ENCODE results near the gene DGKG. TPM values are rescaled to one million over a fixed set of nuclear protein-coding genes. Genes with fewer than 3 reads are reported as not detected.

DGKG gene
- polyA plus RNA-seq, 4 donors = 0.19 to 4.0 (median 0.92) TPM

GRCh38 chr3:186374376-186374775, 12.3 kb upstream of the DGKG start:
- 54 to 73% (median 67%) methylated on average over 4 of the region's 4 CpGs for WGBS, 3 donors
- Histone ChIP-seq H3K4me3 (ENCODE audit: low read depth in 1 of 3, low read length in 3 of 3) (no peak overlapping the region), H3K27ac (ENCODE audit: low read depth in 1 of 3, low read length in 2 of 3) (no peak overlapping the region), H3K27me3 (ENCODE audit: control insufficient read depth in 3 of 3, insufficient read depth in 3 of 3, low read length in 3 of 3) (no peaks in the 10 kb centered on the region), H3K9me3 (ENCODE audit: control insufficient read depth in 2 of 2, insufficient read depth in 1 of 2, low read depth in 1 of 2, low read length in 1 of 2) (peaks cover 0 to 4% of the 10 kb centered on the region in 2 donors), H3K4me1 (ENCODE audit: control insufficient read depth in 3 of 3, insufficient read depth in 2 of 3, low read depth in 1 of 3, low read length in 2 of 3) (peaks cover 0 to 2% (median 0%) of the 10 kb centered on the region in 3 donors), H3K36me3 (ENCODE audit: control insufficient read depth in 3 of 3, insufficient read depth in 2 of 3, low read depth in 1 of 3, low read length in 3 of 3) (no peaks in the 10 kb centered on the region)
- no peak for DNase-seq
- no peak for FAIRE-seq

- H3K27me3 ChIP-seq (ENCODE audit: control insufficient read depth in 3 of 3, insufficient read depth in 3 of 3, low read length in 3 of 3) = peaks cover 0 to 22% (median 0%) of the 10 kb centered on the region in 3 donors
- no peak overlapping the region for H3K27ac ChIP-seq (ENCODE audit: low read depth in 1 of 3, low read length in 2 of 3)
- H3K4me1 ChIP-seq (ENCODE audit: control insufficient read depth in 3 of 3, insufficient read depth in 2 of 3, low read depth in 1 of 3, low read length in 2 of 3) = peaks cover 0 to 3% (median 3%) of the 10 kb centered on the region in 3 donors
- H3K9me3 ChIP-seq (ENCODE audit: control insufficient read depth in 2 of 2, insufficient read depth in 1 of 2, low read depth in 1 of 2, low read length in 1 of 2) = no peaks in the 10 kb centered on the region
- WGBS, 3 donors = 17 to 52% (median 30%) methylated on average over 3 of the region's 3 CpGs
- no peak for FAIRE-seq
- DNase-seq = peak in 1 of 2 donors; percentile 25
- H3K4me3 ChIP-seq (ENCODE audit: low read depth in 1 of 3, low read length in 3 of 3) = no peak overlapping the region
- no peaks in the 10 kb centered on the region for H3K36me3 ChIP-seq (ENCODE audit: control insufficient read depth in 3 of 3, insufficient read depth in 2 of 3, low read depth in 1 of 3, low read length in 3 of 3)
Observed at GRCh38 chr3:186369217-186369616, 7.2 kb upstream of the DGKG start.

- Histone ChIP-seq H3K36me3 (ENCODE audit: control insufficient read depth in 3 of 3, insufficient read depth in 2 of 3, low read depth in 1 of 3, low read length in 3 of 3) (no peaks in the 10 kb centered on the region), H3K4me3 (ENCODE audit: low read depth in 1 of 3, low read length in 3 of 3) (no peak overlapping the region), H3K4me1 (ENCODE audit: control insufficient read depth in 3 of 3, insufficient read depth in 2 of 3, low read depth in 1 of 3, low read length in 2 of 3) (peaks cover 0 to 3% (median 3%) of the 10 kb centered on the region in 3 donors), H3K9me3 (ENCODE audit: control insufficient read depth in 2 of 2, insufficient read depth in 1 of 2, low read depth in 1 of 2, low read length in 1 of 2) (no peaks in the 10 kb centered on the region), H3K27me3 (ENCODE audit: control insufficient read depth in 3 of 3, insufficient read depth in 3 of 3, low read length in 3 of 3) (peaks cover 0 to 26% (median 0%) of the 10 kb centered on the region in 3 donors), H3K27ac (ENCODE audit: low read depth in 1 of 3, low read length in 2 of 3) (no peak overlapping the region)
- WGBS, 3 donors = 55 to 62% (median 60%) methylated on average over 4 of the region's 4 CpGs
- FAIRE-seq (no peak), DNase-seq (no peak)
Observed at GRCh38 chr3:186368717-186369116, 6.7 kb upstream of the DGKG start.

- H3K4me3 ChIP-seq (ENCODE audit: low read depth in 1 of 3, low read length in 3 of 3) = no peak overlapping the region
- peaks cover 0 to 3% (median 3%) of the 10 kb centered on the region in 3 donors for H3K4me1 ChIP-seq (ENCODE audit: control insufficient read depth in 3 of 3, insufficient read depth in 2 of 3, low read depth in 1 of 3, low read length in 2 of 3)
- no peaks in the 10 kb centered on the region for H3K36me3 ChIP-seq (ENCODE audit: control insufficient read depth in 3 of 3, insufficient read depth in 2 of 3, low read depth in 1 of 3, low read length in 3 of 3)
- no peak for DNase-seq
- H3K27ac ChIP-seq (ENCODE audit: low read depth in 1 of 3, low read length in 2 of 3) = no peak overlapping the region
- no peaks in the 10 kb centered on the region for H3K9me3 ChIP-seq (ENCODE audit: control insufficient read depth in 2 of 2, insufficient read depth in 1 of 2, low read depth in 1 of 2, low read length in 1 of 2)
- FAIRE-seq = no peak
- WGBS, 3 donors = 58 to 76% (median 75%) methylated on average over 3 of the region's 3 CpGs
- H3K27me3 ChIP-seq (ENCODE audit: control insufficient read depth in 3 of 3, insufficient read depth in 3 of 3, low read length in 3 of 3) = peaks cover 0 to 32% (median 3%) of the 10 kb centered on the region in 3 donors
Observed at GRCh38 chr3:186368176-186368575, 6.1 kb upstream of the DGKG start.

GRCh38 chr3:186367631-186368030, 5.6 kb upstream of the DGKG start:
- H3K36me3 ChIP-seq (ENCODE audit: control insufficient read depth in 3 of 3, insufficient read depth in 2 of 3, low read depth in 1 of 3, low read length in 3 of 3) = no peaks in the 10 kb centered on the region
- H3K4me1 ChIP-seq (ENCODE audit: control insufficient read depth in 3 of 3, insufficient read depth in 2 of 3, low read depth in 1 of 3, low read length in 2 of 3) = peaks cover 0 to 3% (median 3%) of the 10 kb centered on the region in 3 donors
- H3K27me3 ChIP-seq (ENCODE audit: control insufficient read depth in 3 of 3, insufficient read depth in 3 of 3, low read length in 3 of 3) = peaks cover 0 to 37% (median 3%) of the 10 kb centered on the region in 3 donors
- no peak overlapping the region for H3K27ac ChIP-seq (ENCODE audit: low read depth in 1 of 3, low read length in 2 of 3)
- 44 to 74% (median 65%) methylated on average over 8 of the region's 8 CpGs for WGBS, 3 donors
- no peaks in the 10 kb centered on the region for H3K9me3 ChIP-seq (ENCODE audit: control insufficient read depth in 2 of 2, insufficient read depth in 1 of 2, low read depth in 1 of 2, low read length in 1 of 2)
- DNase-seq (peak in 1 of 2 donors; percentile 22), FAIRE-seq (no peak)
- no peak overlapping the region for H3K4me3 ChIP-seq (ENCODE audit: low read depth in 1 of 3, low read length in 3 of 3)

GRCh38 chr3:186366206-186366605, 4.2 kb upstream of the DGKG start:
- DNase-seq (peak in 1 of 2 donors; percentile 60), FAIRE-seq (no peak)
- H3K36me3 ChIP-seq (ENCODE audit: control insufficient read depth in 3 of 3, insufficient read depth in 2 of 3, low read depth in 1 of 3, low read length in 3 of 3) = no peaks in the 10 kb centered on the region
- 18 to 51% (median 40%) methylated on average over 1 of the region's 1 CpG for WGBS, 3 donors
- H3K9me3 ChIP-seq (ENCODE audit: control insufficient read depth in 2 of 2, insufficient read depth in 1 of 2, low read depth in 1 of 2, low read length in 1 of 2) = no peaks in the 10 kb centered on the region
- H3K4me3 ChIP-seq (ENCODE audit: low read depth in 1 of 3, low read length in 3 of 3) = no peak overlapping the region
- H3K27me3 ChIP-seq (ENCODE audit: control insufficient read depth in 3 of 3, insufficient read depth in 3 of 3, low read length in 3 of 3) = peaks cover 0 to 51% (median 11%) of the 10 kb centered on the region in 3 donors
- H3K27ac ChIP-seq (ENCODE audit: low read depth in 1 of 3, low read length in 2 of 3) = no peak overlapping the region
- H3K4me1 ChIP-seq (ENCODE audit: control insufficient read depth in 3 of 3, insufficient read depth in 2 of 3, low read depth in 1 of 3, low read length in 2 of 3) = peaks cover 0 to 8% (median 3%) of the 10 kb centered on the region in 3 donors

- H3K4me3 ChIP-seq (ENCODE audit: low read depth in 1 of 3, low read length in 3 of 3) = no peak overlapping the region
- peaks cover 0 to 60% (median 15%) of the 10 kb centered on the region in 3 donors for H3K27me3 ChIP-seq (ENCODE audit: control insufficient read depth in 3 of 3, insufficient read depth in 3 of 3, low read length in 3 of 3)
- no peak overlapping the region for H3K27ac ChIP-seq (ENCODE audit: low read depth in 1 of 3, low read length in 2 of 3)
- FAIRE-seq (no peak), DNase-seq (no peak)
- H3K9me3 ChIP-seq (ENCODE audit: control insufficient read depth in 2 of 2, insufficient read depth in 1 of 2, low read depth in 1 of 2, low read length in 1 of 2) = no peaks in the 10 kb centered on the region
- no peaks in the 10 kb centered on the region for H3K36me3 ChIP-seq (ENCODE audit: control insufficient read depth in 3 of 3, insufficient read depth in 2 of 3, low read depth in 1 of 3, low read length in 3 of 3)
- peaks cover 0 to 8% (median 3%) of the 10 kb centered on the region in 3 donors for H3K4me1 ChIP-seq (ENCODE audit: control insufficient read depth in 3 of 3, insufficient read depth in 2 of 3, low read depth in 1 of 3, low read length in 2 of 3)
- whole genome bisulfite sequencing, 3 donors = 75 to 80% (median 78%) methylated on average over 11 of the region's 11 CpGs
Observed at GRCh38 chr3:186365202-186365974, 3.4 kb upstream of the DGKG start.

- no peak for DNase-seq
- Histone ChIP-seq H3K36me3 (ENCODE audit: control insufficient read depth in 3 of 3, insufficient read depth in 2 of 3, low read depth in 1 of 3, low read length in 3 of 3) (no peaks in the 10 kb centered on the region), H3K9me3 (ENCODE audit: control insufficient read depth in 2 of 2, insufficient read depth in 1 of 2, low read depth in 1 of 2, low read length in 1 of 2) (no peaks in the 10 kb centered on the region), H3K27ac (ENCODE audit: low read depth in 1 of 3, low read length in 2 of 3) (no peak overlapping the region), H3K4me3 (ENCODE audit: low read depth in 1 of 3, low read length in 3 of 3) (no peak overlapping the region), H3K4me1 (ENCODE audit: control insufficient read depth in 3 of 3, insufficient read depth in 2 of 3, low read depth in 1 of 3, low read length in 2 of 3) (peaks cover 0 to 8% (median 0%) of the 10 kb centered on the region in 3 donors), H3K27me3 (ENCODE audit: control insufficient read depth in 3 of 3, insufficient read depth in 3 of 3, low read length in 3 of 3) (peaks cover 0 to 66% (median 18%) of the 10 kb centered on the region in 3 donors)
- 69 to 76% (median 75%) methylated on average over 10 of the region's 10 CpGs for WGBS, 3 donors
- FAIRE-seq = no peak
Observed at GRCh38 chr3:186362988-186363387, 954 bp upstream of the DGKG start.
